GM03348 (cell line): ENCODE measurements around the gene SNX21.
"Not testable (repeated sequence)": the region's sequence is repeated elsewhere in the genome, so short reads cannot be mapped to it uniquely, and the experiment has no call there.

Source experiments
- DNase-seq: peaks from one replicate; pipeline ENCODE4 v3.0.0; 2012; ENCODE audit warnings: low spot score

SNX21 gene

DNA sequence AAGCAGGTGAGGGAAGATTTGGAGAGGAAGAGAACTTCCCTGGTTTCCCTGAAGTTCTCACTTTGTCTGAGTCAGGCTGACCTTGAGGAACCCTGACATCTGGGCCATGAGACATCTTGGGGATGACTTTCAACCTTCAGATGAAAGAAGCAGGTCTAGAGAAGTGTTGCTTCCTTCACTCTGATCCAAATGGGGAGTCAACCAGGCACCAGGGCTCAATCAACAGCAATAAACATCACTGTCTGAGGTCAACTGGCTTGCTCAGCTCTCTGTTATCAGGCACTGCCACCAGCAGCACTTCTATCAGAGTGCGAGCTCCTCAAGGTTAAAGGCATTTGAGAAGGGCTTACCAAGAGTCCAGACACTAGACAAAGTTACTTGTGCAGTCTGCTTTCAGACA, 17.3 kb downstream of the SNX21 start:
- no peak for DNase-seq

DNA sequence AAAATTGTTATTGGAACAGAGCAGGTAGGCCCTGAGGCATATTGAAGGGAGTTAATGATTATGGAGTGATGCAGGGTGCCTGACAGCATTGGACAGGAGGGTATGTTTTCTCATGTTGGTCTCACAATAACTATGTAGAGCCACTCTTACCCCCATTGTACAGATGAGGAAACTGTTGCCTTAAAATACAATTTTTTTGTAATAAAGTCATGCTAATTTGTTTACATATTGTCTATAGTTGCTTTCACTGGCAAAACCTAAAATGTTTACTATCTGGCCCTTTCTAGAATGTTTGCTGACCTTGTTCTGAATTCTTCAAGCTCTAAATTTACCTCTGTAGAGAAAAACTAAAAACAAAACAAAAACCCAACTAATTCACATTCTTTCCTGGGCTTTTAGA, 17.9 kb downstream of the SNX21 start:
- DNase-seq: no peak

GRCh38 chr20:45852326-45852725, 18.7 kb downstream of the SNX21 start:
- no peak for DNase-seq

DNA sequence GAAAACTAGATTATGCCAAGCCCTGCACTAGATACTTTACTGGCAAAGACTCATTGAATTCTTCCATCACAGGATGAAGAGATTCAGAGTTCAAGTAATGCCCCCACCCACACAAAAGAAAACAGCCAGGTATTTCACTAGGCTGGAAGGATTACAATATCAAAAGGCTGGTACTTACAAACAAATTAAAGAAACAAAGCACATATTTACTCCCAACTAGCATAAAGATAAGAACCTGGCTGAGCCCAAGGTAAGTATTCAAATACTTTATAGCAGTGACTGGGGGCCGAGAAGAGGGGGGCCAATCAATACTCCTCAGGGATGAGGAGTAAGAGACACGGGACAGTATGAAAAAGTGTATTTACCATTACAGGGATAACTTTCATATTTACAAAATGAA, 19.9 kb downstream of the SNX21 start:
- DNase-seq: no peak

GRCh38 chr20:45857114-45857881, 23.7 kb downstream of the SNX21 start, which contains the start of the genes ACOT8 and ZSWIM3:
Gene ACOT8, minus strand, starts transcription at chr20:45857392. Its CDS starts 77 bp downstream, at chr20:45857315.
Gene ZSWIM3, plus strand, starts transcription at chr20:45857614. Its CDS starts 212 bp downstream, at chr20:45857826.
- DNase-seq: peak; percentile 100

GRCh38 chr20:45857882-45858216, 24.2 kb downstream of the SNX21 start:
- DNase-seq: no peak

GRCh38 chr20:45859916-45860315, 26.3 kb downstream of the SNX21 start:
- no peak for DNase-seq

DNA sequence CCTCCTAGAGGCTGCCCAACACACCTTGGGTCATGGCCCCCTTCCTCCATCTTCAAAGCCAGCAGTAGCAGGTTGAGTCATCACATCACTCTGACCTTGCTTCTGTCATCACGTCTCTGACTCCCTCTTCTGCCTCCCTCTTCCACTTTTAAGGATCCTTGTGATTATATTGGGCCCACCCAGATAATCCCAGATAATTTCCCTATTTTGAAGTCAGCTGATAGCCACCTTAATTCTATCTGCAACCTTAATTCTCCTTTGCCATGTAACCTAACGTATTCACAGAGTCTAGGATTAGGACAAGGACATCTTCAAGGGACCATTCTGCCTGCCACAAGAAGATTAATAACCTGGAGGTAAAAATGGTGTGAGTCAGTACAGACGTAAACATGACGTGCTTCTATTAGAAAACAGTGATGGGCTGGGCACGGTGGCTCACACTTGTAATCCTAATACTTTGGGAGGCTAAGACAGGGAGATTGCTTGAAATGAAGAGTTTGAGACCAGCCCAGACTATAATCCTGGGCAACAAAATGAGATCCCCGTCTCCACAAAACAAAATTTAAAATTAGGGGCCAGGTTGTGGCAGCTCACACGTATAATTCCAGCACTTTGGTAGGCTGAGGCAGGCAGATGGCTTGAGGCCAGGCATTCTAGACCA, 27.1 kb downstream of the SNX21 start:
- no peak for DNase-seq

DNA sequence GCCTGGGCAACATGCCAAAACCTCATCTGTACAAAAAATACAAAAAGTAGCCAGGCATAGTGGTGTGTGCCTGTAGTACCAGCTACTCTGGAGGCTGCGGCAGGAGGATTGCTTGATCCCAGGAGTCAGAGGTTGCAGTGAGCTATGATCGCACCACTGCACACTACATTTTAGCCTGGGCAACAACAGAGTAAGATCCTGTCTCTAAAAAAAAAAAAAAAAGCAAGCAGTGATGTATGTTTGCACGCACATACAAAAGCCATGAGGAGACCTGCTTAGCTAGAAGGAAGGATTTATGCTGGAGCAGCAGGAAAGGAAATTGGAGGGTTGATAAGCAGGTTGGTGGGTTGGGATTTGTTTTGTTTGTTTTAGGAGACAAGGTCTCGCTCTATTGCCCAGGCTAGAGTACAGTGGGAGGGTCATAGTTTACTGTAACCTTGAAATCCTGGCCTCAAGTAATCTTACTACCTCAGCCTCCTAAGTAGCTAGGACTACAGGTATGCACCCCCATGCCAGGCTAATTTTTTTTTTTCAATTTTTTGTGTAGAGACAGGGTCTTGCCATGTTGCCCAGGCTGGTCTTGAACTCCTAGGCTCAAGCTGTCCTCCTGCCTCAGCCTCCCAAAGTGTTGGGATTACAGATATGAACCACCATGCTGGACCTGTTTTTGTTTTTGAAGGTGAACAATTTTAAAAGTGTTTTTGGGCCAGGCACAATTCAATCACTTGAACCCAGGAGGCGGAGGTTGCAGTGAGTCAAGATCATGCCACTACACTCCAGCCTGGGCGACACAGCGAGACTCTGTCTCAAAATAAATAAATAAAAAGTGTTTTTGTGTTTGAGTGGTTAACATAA, 27.8 kb downstream of the SNX21 start:
- no peak for DNase-seq

GRCh38 chr20:45863543-45864470, 30.2 kb downstream of the SNX21 start:
- no peak for DNase-seq

- no peak for DNase-seq
These were observed 32.9 kb downstream of the SNX21 start for GRCh38 chr20:45866454-45866853.

DNA sequence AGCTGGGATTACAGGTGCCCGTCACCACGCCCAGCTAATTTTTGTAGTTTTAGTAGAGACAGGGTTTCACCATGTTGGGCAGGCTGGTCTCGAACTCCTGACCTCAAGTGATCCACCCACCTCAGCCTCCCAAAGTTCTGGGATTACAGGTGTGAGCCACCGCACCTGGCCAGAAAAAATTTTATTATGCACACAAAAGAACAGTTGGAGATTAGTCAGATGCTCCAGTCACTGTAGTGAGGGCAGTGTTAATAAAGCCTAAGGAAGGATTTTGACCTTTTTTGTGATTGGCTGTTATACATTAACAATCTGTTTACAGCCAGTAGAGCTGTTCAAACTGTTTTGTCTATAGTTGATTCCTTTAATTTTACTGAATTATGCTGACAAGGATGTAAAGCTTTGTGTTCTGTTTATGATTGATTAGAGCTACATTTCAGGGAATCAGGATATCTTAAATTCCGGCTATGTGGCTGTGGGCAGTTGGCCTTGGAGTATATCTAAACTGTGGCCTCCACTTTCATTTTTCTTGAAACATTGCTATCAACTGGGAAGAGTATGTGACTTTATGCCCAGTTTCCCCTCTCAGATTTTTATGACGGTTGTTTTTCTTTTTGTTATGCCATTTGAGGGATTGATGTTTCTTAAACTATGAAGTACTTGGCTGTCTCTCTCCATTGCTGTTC, 33.7 kb downstream of the SNX21 start:
- no peak for DNase-seq

GRCh38 chr20:45867819-45868176, 34.2 kb downstream of the SNX21 start:
- peak; percentile 49 for DNase-seq

GRCh38 chr20:45872626-45873025, 39.0 kb downstream of the SNX21 start:
- DNase-seq: no peak

DNA sequence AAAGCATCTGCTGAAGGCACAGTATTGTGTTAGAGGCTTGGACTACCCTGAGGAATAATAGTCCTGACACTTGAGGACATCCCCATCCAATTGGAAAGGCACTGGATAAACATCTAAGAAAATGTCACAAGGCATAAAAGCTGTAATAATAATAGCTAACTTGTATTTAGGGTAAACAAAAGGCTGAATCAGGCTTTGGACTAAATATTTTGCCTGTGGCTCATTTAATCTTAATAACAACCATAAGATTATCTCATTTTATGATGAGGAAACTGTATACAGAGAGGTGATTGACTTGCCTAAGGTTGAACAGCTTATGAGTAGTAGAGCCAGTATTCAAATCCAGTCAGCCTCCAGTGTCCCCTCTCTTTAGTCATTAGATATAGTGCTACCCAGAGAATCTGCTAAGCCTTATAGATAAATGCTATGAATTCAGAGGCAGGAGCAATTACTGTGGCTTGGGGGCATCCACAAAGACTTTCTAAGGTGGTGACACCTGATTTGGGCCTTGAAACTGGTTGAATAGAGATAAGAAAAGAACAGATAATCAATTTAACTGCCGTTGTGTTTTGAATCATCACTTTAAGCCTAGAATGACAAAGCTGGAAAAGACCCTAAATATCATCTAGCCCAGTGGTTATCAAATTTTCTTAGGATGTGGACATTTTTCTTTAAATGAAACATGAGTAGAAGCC, 40.0 kb downstream of the SNX21 start:
- no peak for DNase-seq

DNA sequence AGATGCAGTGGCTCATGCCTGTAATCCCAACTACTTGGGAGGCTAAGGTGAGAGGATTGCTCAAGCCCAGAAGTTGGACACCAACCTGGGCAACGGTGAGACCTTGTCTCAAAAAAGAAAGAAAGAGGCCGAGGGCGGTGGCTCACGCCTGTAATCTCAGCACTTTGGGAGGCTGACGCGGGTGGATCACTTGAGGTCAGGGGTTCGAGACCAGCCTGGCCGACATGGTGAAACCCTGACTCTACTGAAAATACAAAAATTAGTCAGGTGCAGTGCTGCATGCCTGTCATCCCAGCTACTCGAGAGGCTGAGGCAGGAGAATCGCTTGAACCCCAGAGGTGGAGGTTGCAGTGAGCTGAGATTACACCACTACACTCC, 40.5 kb downstream of the SNX21 start:
- DNase-seq: not testable (repeated sequence)

DNA sequence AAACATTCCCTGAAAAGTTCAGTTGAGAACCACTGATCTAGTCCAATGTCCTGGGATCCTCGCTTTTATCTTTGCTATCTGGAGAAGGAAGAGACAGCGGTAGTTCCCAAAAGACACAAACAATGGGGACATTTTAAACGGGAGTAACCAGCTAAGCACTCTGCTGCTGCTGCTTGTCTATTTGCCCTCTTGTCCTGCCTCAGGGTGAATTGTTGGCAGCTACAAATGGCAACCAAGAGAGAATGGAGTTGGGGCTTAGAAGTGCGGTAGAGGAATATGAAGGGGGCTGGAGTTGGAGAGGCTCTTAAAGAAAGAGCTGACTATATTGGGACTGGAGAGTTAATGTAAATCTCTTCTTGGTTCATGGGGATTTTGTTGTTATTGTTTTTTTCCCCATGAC, 41.0 kb downstream of the SNX21 start:
- DNase-seq: no peak

GRCh38 chr20:45878076-45878761, 44.6 kb downstream of the SNX21 start:
- peak; percentile 71 for DNase-seq

- DNase-seq: peak; percentile 99
These were observed 47.6 kb downstream of the SNX21 start, which contains the start of gene ZSWIM1 for GRCh38 chr20:45880988-45881788. Gene ZSWIM1, plus strand, starts transcription at chr20:45881227. Its CDS starts 1,366 bp downstream, at chr20:45882593.
